H1 (cell line): ENCODE data around the gene KCNK7. TPM values are rescaled to one million over a fixed set of nuclear protein-coding genes. Genes with fewer than 3 reads are reported as not detected.

ENCODE experiments used
- CTCF ChIA-PET: fragments of 300-600 bp; sonication (Branson Sonifier 250); formaldehyde crosslinking; loops from one replicate; lab custom pipeline; 2021; ENCODE audit not compliant: partially characterized antibody; lab: Charles Lee
- POLR2A ChIA-PET: fragments of 300-600 bp; sonication (Branson Sonifier 250); formaldehyde crosslinking; loops from one replicate; lab custom pipeline; 2021; ENCODE audit warnings: inconsistent platforms; ENCODE audit not compliant: partially characterized antibody; lab: Charles Lee
- DNase-seq, 2 experiments: peaks; one replicate each; pipeline versions ENCODE4 v3.0.0 to v3.0.0-alpha.2; 2010 to 2022; ENCODE audit warnings: low spot score in 2 of 2, low read depth in 1 of 2, mixed read lengths in 1 of 2
- FAIRE-seq: peaks from 2 replicates; lab custom pipeline; 2011; peaks lifted over from hg19 to GRCh38; lab: Jason Lieb, UNC
- H2AFZ ChIP-seq: 2 replicates; pipeline ENCODE4 v1.8.1; 2012; ENCODE audit warnings: low read length, inconsistent platforms
- H2AK5ac ChIP-seq: 2 replicates; pipeline ENCODE4 v1.6.1; 2013; ENCODE audit warnings: low read depth, low read length
- H2BK120ac ChIP-seq: replicated peaks from 2 replicates; pipeline ENCODE3; 2013; ENCODE audit warnings: low read depth, low read length, inconsistent platforms
- H2BK12ac ChIP-seq: 2 replicates; pipeline ENCODE4 v1.6.1; 2013; ENCODE audit warnings: low read depth, low read length
- H2BK15ac ChIP-seq: 2 replicates; pipeline ENCODE4 v1.6.1; 2013; ENCODE audit warnings: low read length
- H2BK20ac ChIP-seq: 2 replicates; pipeline ENCODE4 v1.6.1; 2013; ENCODE audit warnings: low read length
- H2BK5ac ChIP-seq: 2 replicates; pipeline ENCODE4 v1.6.1; 2013; ENCODE audit warnings: low read depth, low read length
- H3K14ac ChIP-seq: 2 replicates; pipeline ENCODE4 v1.6.1; 2013; ENCODE audit warnings: inconsistent platforms; ENCODE audit not compliant: insufficient read length
- H3K18ac ChIP-seq: 2 replicates; pipeline ENCODE4 v1.6.1; 2013; ENCODE audit warnings: low read length; ENCODE audit errors: extremely low read depth
- H3K23ac ChIP-seq: 2 replicates; pipeline ENCODE4 v1.6.1; 2013; ENCODE audit warnings: inconsistent platforms; ENCODE audit not compliant: insufficient read length
- H3K23me2 ChIP-seq: 2 replicates; pipeline ENCODE4 v1.6.1; 2013; ENCODE audit warnings: low read depth, low read length
- H3K27ac ChIP-seq: 2 replicates; pipeline ENCODE4 v1.6.1; 2011; ENCODE audit warnings: low read depth, low read length, inconsistent platforms
- H3K27me3 ChIP-seq, 4 experiments: replicated peaks in 1 of 4; 1 replicate in 1 of 4; 2 replicates in 3 of 4; pipeline versions ENCODE4 v1.6.1 to v1.8.1; 2011 to 2013; ENCODE audit warnings: low read length in 3 of 4, mild to moderate bottlenecking in 3 of 4, inconsistent platforms in 2 of 4, mixed read lengths in 2 of 4, moderate library complexity in 1 of 4; ENCODE audit not compliant: control insufficient read depth in 3 of 4, insufficient read depth in 3 of 4; ENCODE audit errors: extremely low read depth in 1 of 4
- H3K36me3 ChIP-seq, 4 experiments: 2 replicates each; pipeline versions ENCODE4 v1.6.1 to v1.8.1; 2011 to 2013; ENCODE audit warnings: mild to moderate bottlenecking in 4 of 4, low read length in 3 of 4, moderate library complexity in 2 of 4, control low read depth in 1 of 4, inconsistent platforms in 1 of 4; ENCODE audit not compliant: insufficient read depth in 4 of 4, control insufficient read depth in 2 of 4
- H3K4ac ChIP-seq: replicated peaks from 2 replicates; pipeline ENCODE3; 2013; ENCODE audit warnings: low read length, low read depth, mixed read lengths, inconsistent platforms; ENCODE audit not compliant: insufficient read length
- H3K4me1 ChIP-seq, 4 experiments: replicated peaks in 1 of 4; 1 replicate in 1 of 4; 2 replicates in 3 of 4; pipeline versions ENCODE4 v1.6.1 to v1.8.1; 2011 to 2013; ENCODE audit warnings: low read length in 3 of 4, inconsistent platforms in 2 of 4, mixed read lengths in 1 of 4; ENCODE audit not compliant: insufficient read depth in 4 of 4, control insufficient read depth in 3 of 4
- H3K4me2 ChIP-seq, 2 experiments: 2 replicates each; pipeline versions ENCODE4 v1.6.1 to v1.8.1; 2011 to 2013; ENCODE audit warnings: low read depth in 2 of 2, low read length in 2 of 2, control low read depth in 1 of 2, inconsistent platforms in 1 of 2, mild to moderate bottlenecking in 1 of 2; ENCODE audit not compliant: insufficient read depth in 1 of 2
- H3K4me3 ChIP-seq, 4 experiments: fragments of 200-600, 300-600 bp in 1 of 4; sonication (generic), shearing (Covaris generic), sonication (Bioruptor Twin) in 1 of 4; 2 replicates each; pipeline versions ENCODE4 v1.5.1 to v1.8.1; 2011 to 2016; ENCODE audit warnings: low read length in 4 of 4, low read depth in 3 of 4, control low read depth in 2 of 4, inconsistent platforms in 2 of 4, mild to moderate bottlenecking in 2 of 4, mixed read lengths in 1 of 4, moderate library complexity in 1 of 4; ENCODE audit not compliant: insufficient read depth in 2 of 4; ENCODE audit errors: extremely low read depth in 1 of 4
- H3K56ac ChIP-seq: replicated peaks from 2 replicates; pipeline ENCODE3; 2013; ENCODE audit warnings: low read depth, mild to moderate bottlenecking, mixed read lengths, low read length, inconsistent platforms; ENCODE audit not compliant: insufficient read length
- H3K79me1 ChIP-seq: 2 replicates; pipeline ENCODE4 v1.6.1; 2013; ENCODE audit warnings: low read depth, low read length, control low read depth
- H3K79me2 ChIP-seq, 2 experiments: 2 replicates each; pipeline versions ENCODE4 v1.6.1 to v1.8.1; 2012 to 2013; ENCODE audit warnings: low read length in 2 of 2, mild to moderate bottlenecking in 2 of 2, inconsistent platforms in 1 of 2; ENCODE audit not compliant: insufficient read depth in 2 of 2, control insufficient read depth in 1 of 2
- H3K9ac ChIP-seq, 4 experiments: replicated peaks in 1 of 4; 1 replicate in 1 of 4; 2 replicates in 3 of 4; pipeline versions ENCODE4 v1.6.1 to v1.8.1; 2011 to 2013; ENCODE audit warnings: low read depth in 3 of 4, low read length in 3 of 4, control low read depth in 2 of 4, mild to moderate bottlenecking in 2 of 4, moderate library complexity in 2 of 4, inconsistent platforms in 1 of 4; ENCODE audit errors: extremely low read depth in 1 of 4
- H3K9me3 ChIP-seq, 2 experiments: 2 replicates each; pipeline versions ENCODE4 v1.6.1 to v1.8.1; 2012 to 2013; ENCODE audit warnings: mild to moderate bottlenecking in 2 of 2, moderate library complexity in 2 of 2, control low read depth in 1 of 2, inconsistent platforms in 1 of 2, low read depth in 1 of 2, low read length in 1 of 2, mixed read lengths in 1 of 2; ENCODE audit not compliant: insufficient read depth in 2 of 2
- H4K20me1 ChIP-seq, 2 experiments: replicated peaks in 1 of 2; 2 replicates each; pipeline versions ENCODE3 to v1.8.1; 2011 to 2013; ENCODE audit warnings: inconsistent platforms in 2 of 2, low read length in 2 of 2, mild to moderate bottlenecking in 1 of 2; ENCODE audit not compliant: insufficient read depth in 2 of 2, control insufficient read depth in 1 of 2
- H4K5ac ChIP-seq: 2 replicates; pipeline ENCODE4 v1.6.1; 2013; ENCODE audit warnings: low read length, low read depth, mixed read lengths, inconsistent platforms; ENCODE audit not compliant: insufficient read length
- H4K8ac ChIP-seq: 2 replicates; pipeline ENCODE4 v1.8.0; 2013; ENCODE audit warnings: mild to moderate bottlenecking, moderate library complexity, low read length, inconsistent platforms; ENCODE audit not compliant: insufficient read depth; ENCODE audit errors: extremely low read depth
- H4K91ac ChIP-seq: replicated peaks from 2 replicates; pipeline ENCODE3; 2013; ENCODE audit warnings: low read length, mixed read lengths, inconsistent platforms; ENCODE audit not compliant: insufficient read length
- BACH1 ChIP-seq: IDR thresholded peaks from 2 replicates; pipeline ENCODE4 v1.6.1; 2012; ENCODE audit warnings: low read length, improper control_type of control experiment
- CHD2 ChIP-seq: IDR thresholded peaks from 2 replicates; pipeline ENCODE4 v1.6.1; 2012; ENCODE audit warnings: low read length, improper control_type of control experiment
- EP300 ChIP-seq, 2 experiments: IDR thresholded peaks; 1 replicate in 1 of 2; 2 replicates in 1 of 2; pipeline ENCODE4 v1.6.1; 2011 to 2012; ENCODE audit warnings: low read depth in 2 of 2, low read length in 2 of 2, mild to moderate bottlenecking in 2 of 2, borderline replicate concordance in 1 of 2, inconsistent platforms in 1 of 2, moderate library complexity in 1 of 2
- KDM5A ChIP-seq: fragments of 200-600 bp; IDR thresholded peaks from 2 replicates; pipeline ENCODE4 v1.7.1; 2012; ENCODE audit warnings: mild to moderate bottlenecking, low read length, inconsistent platforms, mixed read lengths
- YY1 ChIP-seq: IDR thresholded peaks from 2 replicates; pipeline ENCODE4 v1.6.1; 2011; ENCODE audit warnings: low read depth, mild to moderate bottlenecking, low read length
- WGBS, 2 experiments: shearing (Covaris generic) in 1 of 2; methylation state at CpG; one replicate each; pipeline versions ENCODE4 v1.1.6 to v1.1.7; 2013 to 2015; ENCODE audit warnings: low lambda C conversion rate in 2 of 2, mixed read lengths in 2 of 2, inconsistent platforms in 1 of 2, low coverage in 1 of 2, missing lambda C conversion rate in 1 of 2; ENCODE audit not compliant: insufficient replicate concordance in 2 of 2, insufficient coverage in 1 of 2, insufficient read length in 1 of 2; ENCODE audit errors: extremely low coverage in 1 of 2, missing lambda C conversion rate in 1 of 2; 5-methylcytosine and 5-hydroxymethylcytosine counted together
- polyA plus RNA-seq, 7 experiments: library from polyadenylated mRNA; depleted of rRNA in 3 of 7; stranded (reverse) in 5 of 7; unstranded in 2 of 7; fragments of >200 nt in 5 of 7; fragments of 200-250 nt in 2 of 7; gene quantifications; 1 replicate in 5 of 7; 2 replicates in 1 of 7; 4 replicates in 1 of 7; pipeline versions ENCODE4 v1.2.1 to v1.2.3, GENCODE V29; 2011 to 2013; ENCODE audit warnings: missing spikeins in 2 of 7, mixed read lengths in 2 of 7
- total RNA-seq: library from RNA; stranded (reverse); fragmentation: NEBNext Ultra II Directional; extraction: Animal tissue kit (Norgen Biotek cat#: 25700); gene quantifications from 2 replicates; pipeline ENCODE4 v1.2.1, GENCODE V29; 2021

Gene KCNK7
- total and polyA plus RNA-seq, 2 of the 8 experiments (the other 6 are each of a cell fraction or from before 2014, with no cell fraction given), result 0.74 to 1.0 TPM

DNA sequence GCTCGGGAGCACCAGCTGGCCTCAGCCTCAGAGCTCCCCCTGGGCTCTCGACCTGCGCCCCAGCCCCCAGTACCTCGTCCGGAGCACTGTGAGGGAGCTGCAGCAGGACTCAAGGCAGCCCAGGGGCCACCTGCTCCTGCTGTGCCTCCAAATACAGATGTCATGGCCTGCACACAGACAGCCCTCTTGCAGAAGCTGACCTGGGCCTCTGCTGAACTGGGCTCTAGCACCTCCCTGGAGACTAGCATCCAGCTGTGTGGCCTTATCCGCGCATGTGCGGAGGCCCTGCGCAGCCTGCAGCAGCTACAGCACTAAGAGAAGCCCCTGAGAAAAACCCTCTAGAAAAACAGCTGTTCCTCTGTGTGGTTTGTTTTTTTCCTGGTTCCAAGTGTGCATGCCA, 24.2 kb downstream of the KCNK7 start:
- H3K9me3 ChIP-seq, result no peaks in the 10 kb centered on the region
- DNase-seq, result no peak
- peaks cover 14% of the 10 kb centered on the region; the same call in 1 of the 2 replicates for H3K23me2 ChIP-seq
- 89% methylated on average over 9 of the region's 9 CpGs; no CpG with 5 or more reads in 1 of the 2 experiments for WGBS, 2 experiments
- H3K27ac ChIP-seq, result no peak overlapping the region
- H2BK15ac ChIP-seq, result no peak overlapping the region
- no peak overlapping the region for H2BK12ac ChIP-seq
- H2BK20ac ChIP-seq, result no peak overlapping the region
- no peak overlapping the region for H3K18ac ChIP-seq
- no peak overlapping the region for H2AFZ ChIP-seq
- ChIA-PET POLR2A (interaction anchor here (1.0 to 3.4 kb wide), 14 partner anchors 9 to 73 kb away, joined by 3 to 25 read pairs (median 6); partner anchors contain the start of genes LTBP3 and MALAT1), CTCF (interaction anchor here (0.6 to 16.3 kb wide), 17 partner anchors 11 to 182 kb away, joined by 3 to 284 read pairs (median 4); partner anchors contain the start of genes KCNK7, LTBP3, SCYL1 and SIPA1)
- no peak overlapping the region for H3K4ac ChIP-seq
- H2BK5ac ChIP-seq, result no peak overlapping the region
- H3K36me3 ChIP-seq, result no peaks in the 10 kb centered on the region
- peak overlapping the region; percentile 72 to 90; a peak in 3 of 4 replicates for H3K4me2 ChIP-seq
- H3K23ac ChIP-seq, result no peak overlapping the region
- peaks cover 0 to 11% of the 10 kb centered on the region in 2 experiments; a peak in 1 of 4 replicates for H3K79me2 ChIP-seq
- H2BK120ac ChIP-seq, result no peak overlapping the region
- no peak for TF ChIP-seq EP300 (IDR thresholded peaks at IDR 0.05; ENCODE audit: borderline replicate concordance in 1 of 2, low read depth in 2 of 2, low read length in 2 of 2)
- no peak for TF ChIP-seq YY1
- no peak for TF ChIP-seq BACH1
- no peak for TF ChIP-seq CHD2
- no peak for TF ChIP-seq KDM5A
- H3K79me1 ChIP-seq, result peaks cover 2% of the 10 kb centered on the region; the same call in 1 of the 2 replicates
- H2AK5ac ChIP-seq, result no peak overlapping the region
- H4K91ac ChIP-seq, result no peak overlapping the region
- H3K56ac ChIP-seq, result no peak overlapping the region
- peak overlapping the region in 2 of 4 experiments; percentile 14 to 91; a peak in 4 of 8 replicates for H3K4me3 ChIP-seq
- H3K4me1 ChIP-seq, result peaks cover 13 to 34% (median 21%) of the 10 kb centered on the region in 4 experiments
- FAIRE-seq, result no peak
- peaks cover 6 to 22% (median 16%) of the 10 kb centered on the region in 4 experiments for H3K27me3 ChIP-seq
- H3K9ac ChIP-seq, result no peak overlapping the region
- H4K20me1 ChIP-seq, result peaks cover 15 to 23% of the 10 kb centered on the region in 2 experiments
- H4K5ac ChIP-seq, result no peak overlapping the region
- H3K14ac ChIP-seq, result no peak overlapping the region
- H4K8ac ChIP-seq, result no peak overlapping the region
